ENCODE data around the gene RAMP3. TPM values are rescaled to one million over a fixed set of nuclear protein-coding genes. Genes with fewer than 3 reads are reported as not detected.

RAMP3 gene
- total and polyA plus RNA-seq, 4 donors, result 8.9 to 12.4 (median 10.3) TPM

DNA sequence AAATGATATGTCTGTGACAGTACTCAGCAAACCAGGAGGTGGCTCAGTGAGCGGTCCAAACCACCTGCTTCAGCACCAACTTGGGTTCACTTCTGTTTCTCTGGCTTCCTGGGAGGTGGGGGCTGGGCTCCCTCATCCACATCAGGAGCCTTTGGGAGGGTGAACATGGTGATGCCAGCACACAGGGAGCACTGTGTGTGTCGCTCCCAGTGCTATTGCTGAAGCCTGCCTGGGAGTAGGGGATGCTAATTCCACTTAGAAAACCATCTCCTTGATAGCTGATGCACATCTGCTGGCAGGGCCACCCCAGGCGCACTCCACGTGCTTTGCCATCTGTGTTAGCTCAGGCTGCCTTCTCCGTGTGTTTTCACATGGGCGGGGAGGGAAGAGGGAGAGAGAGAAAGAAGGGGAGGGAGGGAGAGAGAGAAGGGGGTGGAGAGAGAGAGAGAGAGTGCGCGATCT lies 58.0 kb downstream of the RAMP3 start:
- Histone ChIP-seq H3K9me3 (ENCODE audit: control insufficient read depth, insufficient read depth, low read length) (no peaks in the 10 kb centered on the region), H3K4me3 (ENCODE audit: low read depth, low read length) (no peak overlapping the region), H3K36me3 (ENCODE audit: control insufficient read depth, insufficient read depth, low read length) (no peaks in the 10 kb centered on the region), H3K4me1 (ENCODE audit: control insufficient read depth, insufficient read depth, low read length) (peaks cover 31% of the 10 kb centered on the region), H3K27ac (ENCODE audit: low read depth, low read length) (no peak overlapping the region), H3K27me3 (ENCODE audit: control insufficient read depth, insufficient read depth, low read length) (no peaks in the 10 kb centered on the region)
- DNase-seq (ENCODE audit: low read depth in 4 of 6, low spot score in 6 of 6), result peak in 2 of 6 donors; percentile 81 to 90
- WGBS (ENCODE audit: insufficient coverage), result 52% methylated on average over 2 of the region's 8 CpGs

DNA sequence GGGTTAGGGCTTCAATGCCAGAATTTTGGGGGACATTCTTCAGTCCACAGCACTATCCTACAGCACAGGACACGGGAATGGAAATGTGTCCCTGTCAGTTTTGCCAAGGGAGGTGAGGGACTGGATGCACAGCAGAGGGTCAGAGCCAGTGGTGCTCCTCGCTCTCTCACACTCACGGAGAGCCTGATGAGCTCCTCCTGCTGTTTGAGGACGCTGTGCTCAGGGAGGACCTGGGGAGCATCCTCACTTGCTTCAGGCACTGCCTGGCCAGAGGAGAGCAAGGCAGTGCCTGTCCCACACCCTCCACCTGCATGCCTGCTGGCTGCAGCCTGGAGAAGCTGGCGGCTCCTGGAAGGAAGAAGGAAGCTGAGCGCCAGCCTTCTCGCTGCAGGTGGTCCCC lies 58.6 kb downstream of the RAMP3 start:
- no peaks in the 10 kb centered on the region for H3K36me3 ChIP-seq (ENCODE audit: control insufficient read depth, insufficient read depth, low read length)
- no peak for DNase-seq (ENCODE audit: low read depth in 4 of 6, low spot score in 6 of 6)
- 74% methylated on average over 7 of the region's 7 CpGs for WGBS (ENCODE audit: insufficient coverage)
- H3K4me3 ChIP-seq (ENCODE audit: low read depth, low read length), result no peak overlapping the region
- H3K27ac ChIP-seq (ENCODE audit: low read depth, low read length), result no peak overlapping the region
- no peaks in the 10 kb centered on the region for H3K27me3 ChIP-seq (ENCODE audit: control insufficient read depth, insufficient read depth, low read length)
- H3K9me3 ChIP-seq (ENCODE audit: control insufficient read depth, insufficient read depth, low read length), result no peaks in the 10 kb centered on the region
- peaks cover 31% of the 10 kb centered on the region for H3K4me1 ChIP-seq (ENCODE audit: control insufficient read depth, insufficient read depth, low read length)

DNA sequence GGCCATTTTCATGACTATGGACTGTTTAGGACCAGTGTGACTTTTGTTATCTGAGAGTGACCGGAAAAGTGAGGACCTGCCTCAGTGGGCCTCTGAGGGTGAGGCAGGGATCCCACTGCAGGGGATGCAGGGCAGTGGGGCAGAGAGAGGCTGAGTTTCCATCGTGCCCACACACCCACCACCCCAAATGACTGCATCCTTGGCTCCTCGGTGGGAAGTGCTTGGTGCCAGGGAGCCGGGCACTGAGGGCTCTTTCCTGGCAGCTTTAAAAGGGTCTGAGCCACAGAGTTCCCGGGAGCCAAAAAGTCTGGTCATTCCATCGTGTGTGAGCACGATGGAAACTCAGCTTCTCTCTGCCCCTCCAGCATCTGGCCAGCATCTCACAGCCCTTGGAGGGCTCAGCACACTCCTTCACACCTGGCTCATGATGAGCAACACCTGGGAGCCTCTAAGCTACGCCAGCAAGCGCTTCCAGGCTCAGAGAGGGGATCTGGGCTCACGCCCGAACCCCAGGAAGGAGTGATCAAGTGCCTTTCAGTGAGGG lies 59.1 kb downstream of the RAMP3 start:
- H3K9me3 ChIP-seq (ENCODE audit: control insufficient read depth, insufficient read depth, low read length), result no peaks in the 10 kb centered on the region
- 57% methylated on average over 9 of the region's 11 CpGs for WGBS (ENCODE audit: insufficient coverage)
- DNase-seq (ENCODE audit: low read depth in 4 of 6, low spot score in 6 of 6), result no peak
- H3K36me3 ChIP-seq (ENCODE audit: control insufficient read depth, insufficient read depth, low read length), result no peaks in the 10 kb centered on the region
- H3K27ac ChIP-seq (ENCODE audit: low read depth, low read length), result no peak overlapping the region
- H3K4me3 ChIP-seq (ENCODE audit: low read depth, low read length), result no peak overlapping the region
- no peaks in the 10 kb centered on the region for H3K27me3 ChIP-seq (ENCODE audit: control insufficient read depth, insufficient read depth, low read length)
- peaks cover 36% of the 10 kb centered on the region for H3K4me1 ChIP-seq (ENCODE audit: control insufficient read depth, insufficient read depth, low read length)

DNA sequence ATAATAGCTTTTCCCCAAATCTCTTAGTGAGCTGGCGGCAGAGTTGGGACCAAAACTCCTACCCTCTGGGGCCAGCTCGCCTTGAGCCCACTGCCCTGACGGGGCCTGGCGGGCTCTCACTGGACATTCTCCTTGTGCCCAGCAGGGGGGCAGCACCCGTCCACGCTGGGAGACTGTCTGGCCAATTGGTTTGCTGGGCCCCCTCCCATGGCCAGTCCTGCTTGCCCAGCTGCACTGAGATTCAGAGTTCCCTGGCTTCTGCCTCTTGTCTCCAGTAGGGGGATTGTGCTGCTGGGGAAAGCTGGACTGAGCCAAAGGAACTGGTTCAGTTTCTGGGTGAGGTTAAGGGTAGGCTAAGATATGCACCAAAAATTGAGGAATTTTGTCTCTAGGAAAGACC lies 59.8 kb downstream of the RAMP3 start:
- Histone ChIP-seq H3K9me3 (ENCODE audit: control insufficient read depth, insufficient read depth, low read length) (no peaks in the 10 kb centered on the region), H3K36me3 (ENCODE audit: control insufficient read depth, insufficient read depth, low read length) (no peaks in the 10 kb centered on the region), H3K4me3 (ENCODE audit: low read depth, low read length) (no peak overlapping the region), H3K27me3 (ENCODE audit: control insufficient read depth, insufficient read depth, low read length) (no peaks in the 10 kb centered on the region), H3K4me1 (ENCODE audit: control insufficient read depth, insufficient read depth, low read length) (peaks cover 42% of the 10 kb centered on the region), H3K27ac (ENCODE audit: low read depth, low read length) (no peak overlapping the region)
- DNase-seq (ENCODE audit: low read depth in 4 of 6, low spot score in 6 of 6), result no peak
- 80% methylated on average over 6 of the region's 6 CpGs for WGBS (ENCODE audit: insufficient coverage)

DNA sequence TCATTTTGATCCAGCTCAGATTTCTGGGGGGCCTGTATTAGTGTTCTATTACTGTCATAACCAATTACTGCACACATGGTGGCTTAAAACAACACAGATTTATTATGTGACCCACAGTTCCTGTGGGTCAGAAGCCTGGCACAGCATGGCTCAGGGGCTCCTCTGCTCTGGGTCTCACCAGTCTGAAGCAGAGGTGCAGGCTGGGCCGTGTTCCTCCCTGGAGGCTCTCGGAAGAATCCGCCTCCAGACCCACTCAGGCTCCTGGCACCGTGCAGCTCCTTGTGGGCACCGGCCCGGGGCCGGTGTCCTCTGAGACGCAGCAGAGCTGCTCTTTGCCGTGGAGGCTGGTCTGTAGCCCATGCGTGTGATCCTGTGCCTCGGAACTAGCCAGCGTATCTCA lies 61.5 kb downstream of the RAMP3 start:
- no peak overlapping the region for H3K4me3 ChIP-seq (ENCODE audit: low read depth, low read length)
- 75% methylated on average over 12 of the region's 12 CpGs for WGBS (ENCODE audit: insufficient coverage)
- H3K27ac ChIP-seq (ENCODE audit: low read depth, low read length), result no peak overlapping the region
- DNase-seq (ENCODE audit: low read depth in 4 of 6, low spot score in 6 of 6), result no peak
- no peaks in the 10 kb centered on the region for H3K36me3 ChIP-seq (ENCODE audit: control insufficient read depth, insufficient read depth, low read length)
- H3K9me3 ChIP-seq (ENCODE audit: control insufficient read depth, insufficient read depth, low read length), result no peaks in the 10 kb centered on the region
- peaks cover 42% of the 10 kb centered on the region for H3K4me1 ChIP-seq (ENCODE audit: control insufficient read depth, insufficient read depth, low read length)
- H3K27me3 ChIP-seq (ENCODE audit: control insufficient read depth, insufficient read depth, low read length), result no peaks in the 10 kb centered on the region

DNA sequence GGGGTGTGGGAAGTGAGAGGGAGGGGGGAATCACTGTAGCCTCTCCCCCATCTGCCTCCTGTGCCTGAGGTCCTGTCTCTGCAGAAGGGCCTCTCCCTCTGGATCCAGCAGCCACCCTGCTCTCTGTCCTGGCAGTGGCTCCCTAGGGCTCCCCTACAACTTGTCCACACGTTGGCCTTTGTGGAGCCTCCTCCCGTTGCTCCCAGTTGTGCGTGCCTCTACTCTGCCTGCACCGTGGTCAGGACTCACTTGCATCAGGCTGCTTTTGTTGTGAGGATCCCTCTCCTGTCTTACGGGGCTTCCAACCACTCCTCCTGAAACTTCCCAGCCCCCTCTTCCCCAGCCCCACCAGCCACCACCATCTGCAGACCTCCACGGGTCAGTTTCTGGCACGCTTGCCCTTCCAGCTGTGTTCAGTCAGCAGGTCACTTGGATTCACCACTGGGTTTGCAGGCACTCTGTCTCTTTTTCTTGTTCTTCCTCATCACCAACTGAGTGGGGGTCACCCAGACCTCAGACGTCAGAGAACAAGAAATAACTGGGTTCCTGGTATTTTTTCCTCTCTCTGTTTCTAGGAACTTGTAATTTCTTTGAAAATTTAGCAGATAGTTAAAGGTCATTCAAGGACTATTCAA lies 62.3 kb downstream of the RAMP3 start:
- Histone ChIP-seq H3K9me3 (ENCODE audit: control insufficient read depth, insufficient read depth, low read length) (no peaks in the 10 kb centered on the region), H3K4me1 (ENCODE audit: control insufficient read depth, insufficient read depth, low read length) (peaks cover 42% of the 10 kb centered on the region), H3K4me3 (ENCODE audit: low read depth, low read length) (no peak overlapping the region), H3K36me3 (ENCODE audit: control insufficient read depth, insufficient read depth, low read length) (no peaks in the 10 kb centered on the region), H3K27me3 (ENCODE audit: control insufficient read depth, insufficient read depth, low read length) (no peaks in the 10 kb centered on the region), H3K27ac (ENCODE audit: low read depth, low read length) (no peak overlapping the region)
- 32% methylated on average over 7 of the region's 8 CpGs for WGBS (ENCODE audit: insufficient coverage)
- DNase-seq (ENCODE audit: low read depth in 4 of 6, low spot score in 6 of 6), result peak in 2 of 6 donors; percentile 32 to 52

DNA sequence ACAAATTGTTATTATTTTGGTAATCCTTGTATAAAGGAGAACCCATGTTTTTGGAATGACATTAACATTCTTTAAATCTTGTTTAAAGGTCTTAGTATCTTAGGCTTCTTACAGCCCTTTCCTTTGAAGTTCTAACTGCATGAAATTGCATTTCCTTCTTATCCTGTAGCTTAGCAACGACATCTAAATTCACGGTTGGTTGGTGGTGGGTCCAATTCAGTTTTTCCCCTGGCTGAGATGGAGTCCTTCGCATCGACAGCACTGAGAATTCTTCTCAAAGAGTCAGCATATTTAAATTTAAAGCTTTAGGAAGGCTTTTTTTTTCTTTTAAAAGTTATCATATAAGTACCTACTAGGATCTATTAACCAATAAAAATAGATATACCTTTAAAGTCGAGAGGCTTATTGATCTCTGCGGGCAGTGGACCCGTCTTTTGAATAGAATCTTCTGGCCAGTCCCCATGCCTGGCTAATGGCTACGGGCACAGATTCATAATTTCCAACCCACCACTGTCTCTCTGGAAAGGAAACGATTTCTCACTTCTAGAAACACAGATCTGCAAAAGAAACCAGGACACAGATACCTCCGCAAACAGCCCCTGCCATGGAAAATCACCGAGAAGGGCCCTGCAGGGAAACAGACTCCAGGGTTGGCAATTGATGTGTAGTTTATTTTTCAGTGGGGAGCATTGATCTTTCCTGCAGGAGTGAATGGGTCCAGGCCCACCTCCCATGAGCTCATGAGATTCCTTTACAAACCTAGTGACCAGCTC lies 63.4 kb downstream of the RAMP3 start:
- 28% methylated on average over 4 of the region's 11 CpGs for WGBS (ENCODE audit: insufficient coverage)
- Histone ChIP-seq H3K9me3 (ENCODE audit: control insufficient read depth, insufficient read depth, low read length) (no peaks in the 10 kb centered on the region), H3K4me3 (ENCODE audit: low read depth, low read length) (no peak overlapping the region), H3K4me1 (ENCODE audit: control insufficient read depth, insufficient read depth, low read length) (peaks cover 42% of the 10 kb centered on the region), H3K27me3 (ENCODE audit: control insufficient read depth, insufficient read depth, low read length) (no peaks in the 10 kb centered on the region), H3K36me3 (ENCODE audit: control insufficient read depth, insufficient read depth, low read length) (no peaks in the 10 kb centered on the region), H3K27ac (ENCODE audit: low read depth, low read length) (no peak overlapping the region)
- peak in 4 of 6 donors; percentile 43 to 95 (median 76) for DNase-seq (ENCODE audit: low read depth in 4 of 6, low spot score in 6 of 6)

DNA sequence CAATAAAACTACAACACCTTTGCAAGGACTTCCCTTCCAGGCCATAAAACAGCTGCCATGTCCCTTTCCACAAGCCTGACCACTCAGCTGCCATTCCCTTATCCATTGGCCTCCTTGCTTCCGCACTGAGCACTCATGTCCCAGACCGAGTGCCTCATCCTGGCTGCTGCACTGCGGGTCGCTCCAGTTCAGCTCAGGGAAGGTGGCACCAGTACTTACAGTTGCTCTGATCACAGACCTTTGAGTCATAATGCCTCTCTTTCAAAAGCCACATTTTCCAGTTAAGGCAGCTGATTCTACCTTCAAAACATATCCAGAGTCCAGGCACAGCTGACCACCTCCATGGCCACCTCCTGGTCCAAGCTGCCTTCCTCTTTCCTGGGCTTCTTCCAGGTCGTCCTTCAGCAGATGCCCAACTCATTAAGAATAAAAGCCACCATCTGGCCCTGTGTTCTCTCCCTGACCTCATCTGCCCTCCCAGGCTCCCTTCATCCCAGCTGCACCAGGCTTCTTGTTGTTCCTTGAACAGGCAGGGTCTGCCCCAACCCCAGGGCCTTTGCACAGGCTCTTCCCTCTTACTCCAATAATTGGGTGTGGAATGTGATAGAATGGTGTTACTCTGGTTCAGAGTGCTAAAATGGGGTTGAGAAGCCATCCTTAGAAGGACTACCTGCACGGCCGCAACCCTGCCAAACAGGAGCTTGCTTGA lies 64.5 kb downstream of the RAMP3 start:
- DNase-seq (ENCODE audit: low read depth in 4 of 6, low spot score in 6 of 6), result no peak
- Histone ChIP-seq H3K4me3 (ENCODE audit: low read depth, low read length) (no peak overlapping the region), H3K9me3 (ENCODE audit: control insufficient read depth, insufficient read depth, low read length) (no peaks in the 10 kb centered on the region), H3K27me3 (ENCODE audit: control insufficient read depth, insufficient read depth, low read length) (no peaks in the 10 kb centered on the region), H3K27ac (ENCODE audit: low read depth, low read length) (peak overlapping the region; percentile 40), H3K36me3 (ENCODE audit: control insufficient read depth, insufficient read depth, low read length) (no peaks in the 10 kb centered on the region), H3K4me1 (ENCODE audit: control insufficient read depth, insufficient read depth, low read length) (peaks cover 32% of the 10 kb centered on the region)
- 90% methylated on average over 7 of the region's 7 CpGs for WGBS (ENCODE audit: insufficient coverage)

DNA sequence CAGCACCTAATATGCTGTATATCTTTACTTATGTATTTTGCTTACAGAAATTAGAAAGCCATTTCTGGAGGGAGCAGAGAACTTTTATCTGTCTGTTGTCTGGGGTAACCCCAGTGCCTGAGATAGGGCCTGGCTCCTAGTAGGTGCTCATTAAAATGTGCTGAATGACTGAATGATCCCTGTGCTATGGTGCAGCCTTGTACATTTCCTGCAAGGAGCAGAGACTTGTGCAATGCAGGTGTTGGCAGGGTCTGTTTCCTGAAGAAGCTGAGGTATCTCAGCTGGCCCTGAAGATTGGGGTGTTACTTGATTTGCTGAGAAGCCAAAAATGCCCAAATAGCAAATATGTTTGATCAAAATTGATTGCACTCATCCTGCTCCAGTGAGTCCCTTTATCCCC lies 65.5 kb downstream of the RAMP3 start:
- H3K36me3 ChIP-seq (ENCODE audit: control insufficient read depth, insufficient read depth, low read length), result no peaks in the 10 kb centered on the region
- no peaks in the 10 kb centered on the region for H3K27me3 ChIP-seq (ENCODE audit: control insufficient read depth, insufficient read depth, low read length)
- no peak overlapping the region for H3K27ac ChIP-seq (ENCODE audit: low read depth, low read length)
- no peaks in the 10 kb centered on the region for H3K9me3 ChIP-seq (ENCODE audit: control insufficient read depth, insufficient read depth, low read length)
- DNase-seq (ENCODE audit: low read depth in 4 of 6, low spot score in 6 of 6), result no peak
- peaks cover 31% of the 10 kb centered on the region for H3K4me1 ChIP-seq (ENCODE audit: control insufficient read depth, insufficient read depth, low read length)
- H3K4me3 ChIP-seq (ENCODE audit: low read depth, low read length), result no peak overlapping the region
